SK-N-SH (cell line): ENCODE data around the gene HIVEP2.

Experiments
- JUND ChIP-seq: IDR thresholded peaks from 2 replicates; pipeline ENCODE4 v1.4.0; 2012
- RAD21 ChIP-seq: IDR thresholded peaks from 2 replicates; pipeline ENCODE4 v1.6.1; 2012; ENCODE audit warnings: mild to moderate bottlenecking, low read length
- RCOR1 ChIP-seq: fragments of 150-350 bp; IDR thresholded peaks from 2 replicates; pipeline ENCODE4 v1.6.1; 2017; ENCODE audit warnings: antibody characterized with exemption, low read length
- TAF1 ChIP-seq: IDR thresholded peaks from 2 replicates; pipeline ENCODE4 v1.6.1; 2012; ENCODE audit warnings: low read depth, mild to moderate bottlenecking, low read length, moderate library complexity, borderline replicate concordance
- TF ChIP-seq, protein P1 (sequence below): fragments of 200-600 bp; sonication (generic); IDR thresholded peaks from 2 replicates; pipeline ENCODE4 v1.6.1; 2017; ENCODE audit warnings: antibody characterized with exemption, mild to moderate bottlenecking, moderate library complexity

DNA sequence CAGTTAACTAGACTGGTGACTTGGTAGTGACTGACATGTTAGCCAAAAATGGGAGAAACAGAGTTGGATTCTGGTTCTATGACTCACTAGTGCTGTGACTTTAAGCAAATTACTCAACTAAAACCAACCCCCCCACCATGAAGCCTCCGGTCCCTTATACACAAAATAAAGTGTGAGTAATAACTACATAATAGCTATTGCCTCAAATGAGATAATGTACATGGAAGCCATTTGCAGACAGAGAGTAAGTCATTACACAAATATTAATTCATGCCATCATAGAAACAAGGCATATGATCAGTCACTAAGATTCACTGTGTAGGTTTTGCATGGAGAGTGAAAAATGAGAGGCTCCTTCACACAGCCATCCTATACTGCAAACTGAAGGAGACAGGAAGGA, 111.9 kb downstream of the HIVEP2 start:
- TF ChIP-seq JUND (peak; percentile 76), RCOR1 (no peak), TAF1 (no peak), RAD21 (no peak)
- TF ChIP-seq, protein P1, sequence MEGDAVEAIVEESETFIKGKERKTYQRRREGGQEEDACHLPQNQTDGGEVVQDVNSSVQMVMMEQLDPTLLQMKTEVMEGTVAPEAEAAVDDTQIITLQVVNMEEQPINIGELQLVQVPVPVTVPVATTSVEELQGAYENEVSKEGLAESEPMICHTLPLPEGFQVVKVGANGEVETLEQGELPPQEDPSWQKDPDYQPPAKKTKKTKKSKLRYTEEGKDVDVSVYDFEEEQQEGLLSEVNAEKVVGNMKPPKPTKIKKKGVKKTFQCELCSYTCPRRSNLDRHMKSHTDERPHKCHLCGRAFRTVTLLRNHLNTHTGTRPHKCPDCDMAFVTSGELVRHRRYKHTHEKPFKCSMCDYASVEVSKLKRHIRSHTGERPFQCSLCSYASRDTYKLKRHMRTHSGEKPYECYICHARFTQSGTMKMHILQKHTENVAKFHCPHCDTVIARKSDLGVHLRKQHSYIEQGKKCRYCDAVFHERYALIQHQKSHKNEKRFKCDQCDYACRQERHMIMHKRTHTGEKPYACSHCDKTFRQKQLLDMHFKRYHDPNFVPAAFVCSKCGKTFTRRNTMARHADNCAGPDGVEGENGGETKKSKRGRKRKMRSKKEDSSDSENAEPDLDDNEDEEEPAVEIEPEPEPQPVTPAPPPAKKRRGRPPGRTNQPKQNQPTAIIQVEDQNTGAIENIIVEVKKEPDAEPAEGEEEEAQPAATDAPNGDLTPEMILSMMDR, result no peak
